Daoy (cell line): ENCODE data around the gene ESR1. TPM values are rescaled to one million over a fixed set of nuclear protein-coding genes. Genes with fewer than 3 reads are reported as not detected.

Experiments used
- DNase-seq: peaks from one replicate; pipeline ENCODE4 v3.0.0-alpha.2; 2015; ENCODE audit warnings: low read depth
- total RNA-seq: library from RNA; depleted of rRNA; stranded (reverse); fragments of >200 nt; shearing (Covaris generic); gene quantifications from 2 replicates; pipeline ENCODE4 v1.2.3, GENCODE V29; 2014

ESR1 gene
- total RNA-seq, 1 experiment from 2014 or later = not detected

- no peak for DNase-seq
Measured at GRCh38 chr6:152173321-152173720, 365.8 kb downstream of the ESR1 start.

- DNase-seq = no peak
Measured at GRCh38 chr6:152173957-152174356, 366.5 kb downstream of the ESR1 start.

GRCh38 chr6:152176268-152176667 is 368.8 kb downstream of the ESR1 start:
- no peak for DNase-seq
